GM12878 (cell line): ENCODE results near the gene CLDN19. TPM values are rescaled to one million over a fixed set of nuclear protein-coding genes. Genes with fewer than 3 reads are reported as not detected.

Experiments used
- ATAC-seq: fragments of 200-7000 bp; cut with Tn5 transposase; 3 replicates; pipeline ENCODE4 v1.9.1; 2020; ENCODE audit warnings: mild to moderate bottlenecking, moderate library complexity
- BruUV-seq: library from RNA; stranded (reverse); fragments of 400-500 nt; replicated peaks from 2 replicates; lab custom pipeline; 2021; lab: Mats Ljungman, UMichigan
- CTCF ChIA-PET: fragments of 300-600 bp; sonication (Branson Sonifier 250); formaldehyde crosslinking; extraction: SDS; loops from one replicate; lab custom pipeline; 2021; ENCODE audit warnings: inconsistent platforms; lab: Yijun Ruan, JAX
- POLR2A ChIA-PET: fragments of 350-600 bp; formaldehyde crosslinking; extraction: SDS; loops from one replicate; lab custom pipeline; 2021; ENCODE audit warnings: inconsistent platforms; lab: Charles Lee
- RAD21 ChIA-PET: fragments of 300-600 bp; sonication (Branson Sonifier 250); formaldehyde crosslinking; loops from one replicate; lab custom pipeline; 2023; ENCODE audit warnings: antibody characterized with exemption; ENCODE audit not compliant: unreplicated experiment; lab: Charles Lee
- SMC1A ChIA-PET: fragments of 300-600 bp; sonication (Branson Sonifier 250); formaldehyde crosslinking; loops from one replicate; lab custom pipeline; 2023; ENCODE audit not compliant: unreplicated experiment, uncharacterized antibody; lab: Charles Lee
- DNase-seq: peaks from one replicate; pipeline ENCODE4 v3.0.0-alpha.2; 2011; ENCODE audit warnings: low read depth, low spot score
- FAIRE-seq: peaks from 3 replicates; lab custom pipeline; 2011; peaks lifted over from hg19 to GRCh38; lab: Jason Lieb, UNC
- H2AFZ ChIP-seq: 2 replicates; pipeline ENCODE4 v1.6.0; 2011; ENCODE audit warnings: low read depth, low read length, control low read depth; ENCODE audit not compliant: control insufficient read depth
- H3K27ac ChIP-seq: 2 replicates; pipeline ENCODE4 v1.5.1; 2011; ENCODE audit warnings: control low read depth; ENCODE audit not compliant: control insufficient read depth, insufficient read depth
- H3K27me3 ChIP-seq, 2 experiments: replicated peaks in 1 of 2; 2 replicates each; pipeline versions ENCODE4 v1.6.0 to v1.6.1; 2011; ENCODE audit warnings: low read length in 1 of 2; ENCODE audit not compliant: control insufficient read depth in 2 of 2, insufficient read depth in 2 of 2
- H3K36me3 ChIP-seq, 2 experiments: 2 replicates each; pipeline ENCODE4 v1.5.1; 2011; ENCODE audit warnings: low read length in 1 of 2; ENCODE audit not compliant: control insufficient read depth in 2 of 2, insufficient read depth in 2 of 2
- H3K4me1 ChIP-seq: 2 replicates; pipeline ENCODE4 v1.6.1; 2011; ENCODE audit warnings: mild to moderate bottlenecking, low read length, moderate library complexity, mixed read lengths; ENCODE audit not compliant: control insufficient read depth, insufficient read depth
- H3K4me2 ChIP-seq: 2 replicates; pipeline ENCODE4 v1.6.0; 2011; ENCODE audit warnings: control low read depth; ENCODE audit not compliant: control insufficient read depth, insufficient read depth
- H3K4me3 ChIP-seq: fragments of 200-600 bp; sonication (generic); 2 replicates; pipeline ENCODE4 v1.5.1; 2016
- H3K79me2 ChIP-seq: 2 replicates; pipeline ENCODE4 v1.6.0; 2011; ENCODE audit warnings: low read length; ENCODE audit not compliant: control insufficient read depth, insufficient read depth
- H3K9ac ChIP-seq: 2 replicates; pipeline ENCODE4 v1.8.0; 2011; ENCODE audit warnings: low read length, control low read depth, mixed read lengths; ENCODE audit not compliant: control insufficient read depth, insufficient read depth
- H3K9me3 ChIP-seq: replicated peaks from 3 replicates; pipeline ENCODE4 v1.5.1; 2011; ENCODE audit warnings: mild to moderate bottlenecking, low read length; ENCODE audit not compliant: control insufficient read depth, insufficient read depth
- H4K20me1 ChIP-seq: 2 replicates; pipeline ENCODE4 v1.6.0; 2011; ENCODE audit not compliant: control insufficient read depth, insufficient read depth
- NR2C2 ChIP-seq: IDR thresholded peaks from 2 replicates; pipeline ENCODE4 v1.6.1; 2011; ENCODE audit warnings: borderline replicate concordance, low read depth; ENCODE audit not compliant: control insufficient read depth, insufficient read length
- NR2F1 ChIP-seq: fragments of 450-650 bp; conservative IDR thresholded peaks from 2 replicates; pipeline ENCODE4 v1.6.1; 2017; ENCODE audit warnings: mild to moderate bottlenecking
- ZNF687 ChIP-seq: fragments of 450-650 bp; IDR thresholded peaks from 2 replicates; pipeline ENCODE4 v1.6.1; 2017; ENCODE audit warnings: mild to moderate bottlenecking, moderate library complexity
- WGBS: methylation state at CpG from one replicate; pipeline ENCODE4 v1.1.6; 2016; ENCODE audit warnings: low lambda C conversion rate; ENCODE audit not compliant: insufficient replicate concordance, insufficient coverage; ENCODE audit errors: missing lambda C conversion rate; 5-methylcytosine and 5-hydroxymethylcytosine counted together
- in situ Hi-C: fragments of 300-500 bp; cut with MboI; formaldehyde crosslinking; loops from 9 replicates; pipeline ENCODE4 v1.14.3; 2018; ENCODE audit warnings: mixed read lengths
- intact Hi-C: fragments of 100-400 bp; cut with micrococcal nuclease; formaldehyde crosslinking; loops from one replicate; pipeline ENCODE4 v1.14.2; 2022; ENCODE audit not compliant: unreplicated experiment
- polyA plus RNA-seq, 11 experiments: library from polyadenylated mRNA; depleted of rRNA in 4 of 11; unstranded in 6 of 11; stranded (reverse) in 5 of 11; fragments of >200 nt; fragmentation: Nextera tagmentation in 4 of 11; fragmentation: Illumina TruSeq in 1 of 11; extraction: Ambion mirVana in 4 of 11; extraction: Trizol in 1 of 11; gene quantifications; 1 replicate in 1 of 11; 2 replicates in 10 of 11; pipeline versions ENCODE4 v1.2.1 to v1.2.3, GENCODE V29; 2011 to 2016; ENCODE audit warnings: inconsistent platforms in 2 of 11, missing spikeins in 2 of 11, low read depth in 1 of 11
- total RNA-seq, 4 experiments: library from RNA; depleted of rRNA in 3 of 4; stranded (reverse); fragments of >200 nt in 3 of 4; fragmentation: Illumina TruSeq in 1 of 4; extraction: Trizol in 1 of 4; gene quantifications; 2 replicates each; pipeline versions ENCODE4 v1.2.1 to v1.2.3, GENCODE V29; 2013 to 2021
- TF ChIP-seq, protein P1 (sequence below): fragments of 450-650 bp; IDR thresholded peaks from 2 replicates; pipeline ENCODE4 v1.6.1; 2017; ENCODE audit warnings: mild to moderate bottlenecking, low read depth, inconsistent platforms; ENCODE audit not compliant: poor library complexity, severe bottlenecking

CLDN19 gene
- total and polyA plus RNA-seq, 10 of the 15 experiments (the other 5 are each of a cell fraction or from before 2014, with no cell fraction given) = not detected

DNA sequence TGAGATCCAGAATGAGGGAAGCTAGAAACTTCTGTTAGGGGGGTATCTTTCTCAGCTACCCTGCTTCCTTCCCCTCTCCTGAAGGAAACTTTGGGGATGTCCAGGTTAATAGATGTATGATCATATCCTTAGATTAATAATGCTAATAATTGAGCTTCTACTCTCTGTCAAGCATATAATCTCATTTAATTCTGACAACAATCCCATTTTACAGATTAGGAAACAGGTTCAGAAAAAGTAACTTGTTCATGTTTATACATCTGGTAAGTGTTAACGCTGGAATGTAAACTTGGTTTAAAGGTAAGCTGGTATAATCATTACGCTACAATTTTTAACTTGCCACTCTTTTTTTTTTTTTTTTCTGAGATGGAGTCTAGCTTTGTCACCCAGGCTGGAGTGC, 43.1 kb upstream of the CLDN19 start (continued):
- no peak for TF ChIP-seq ZNF687
- TF ChIP-seq, all 136 proteins: peak for 0

DNA sequence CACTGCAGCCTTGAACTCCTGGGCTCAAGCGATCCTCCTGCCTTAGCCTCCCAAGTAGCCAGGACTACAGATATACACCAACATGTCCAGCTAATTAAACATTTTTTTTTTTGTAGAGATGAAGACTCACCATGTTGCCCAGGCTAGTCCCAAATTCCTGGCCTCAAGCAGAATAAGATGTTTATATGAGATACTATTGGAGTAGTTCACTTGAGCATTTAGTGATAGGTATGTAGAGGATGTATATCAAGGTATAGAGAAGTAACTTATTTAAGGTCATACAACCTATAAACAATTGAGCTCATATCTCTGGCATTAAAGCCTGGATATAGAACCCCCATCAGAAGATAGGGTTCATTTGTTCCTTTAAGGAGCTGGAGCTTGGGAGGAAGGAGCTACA, 40.1 kb upstream of the CLDN19 start:
- Histone ChIP-seq H4K20me1 (no peaks in the 10 kb centered on the region), H3K9ac (no peak overlapping the region), H3K4me2 (no peak overlapping the region), H3K4me1 (peaks cover 5% of the 10 kb centered on the region; the same call in 1 of the 2 replicates), H3K27me3 (no peaks in the 10 kb centered on the region), H3K27ac (no peak overlapping the region), H3K79me2 (no peaks in the 10 kb centered on the region), H3K9me3 (no peaks in the 10 kb centered on the region), H2AFZ (no peak overlapping the region), H3K4me3 (no peak overlapping the region), H3K36me3 (peaks cover 8 to 17% of the 10 kb centered on the region in 2 experiments)
- DNase-seq (no peak), FAIRE-seq (no peak), ATAC-seq (no peak)
- 100% methylated on average over 1 of the region's 1 CpG for WGBS
- TF ChIP-seq NR2F1 = no peak
- no peak for TF ChIP-seq NR2C2
- TF ChIP-seq, protein P1, sequence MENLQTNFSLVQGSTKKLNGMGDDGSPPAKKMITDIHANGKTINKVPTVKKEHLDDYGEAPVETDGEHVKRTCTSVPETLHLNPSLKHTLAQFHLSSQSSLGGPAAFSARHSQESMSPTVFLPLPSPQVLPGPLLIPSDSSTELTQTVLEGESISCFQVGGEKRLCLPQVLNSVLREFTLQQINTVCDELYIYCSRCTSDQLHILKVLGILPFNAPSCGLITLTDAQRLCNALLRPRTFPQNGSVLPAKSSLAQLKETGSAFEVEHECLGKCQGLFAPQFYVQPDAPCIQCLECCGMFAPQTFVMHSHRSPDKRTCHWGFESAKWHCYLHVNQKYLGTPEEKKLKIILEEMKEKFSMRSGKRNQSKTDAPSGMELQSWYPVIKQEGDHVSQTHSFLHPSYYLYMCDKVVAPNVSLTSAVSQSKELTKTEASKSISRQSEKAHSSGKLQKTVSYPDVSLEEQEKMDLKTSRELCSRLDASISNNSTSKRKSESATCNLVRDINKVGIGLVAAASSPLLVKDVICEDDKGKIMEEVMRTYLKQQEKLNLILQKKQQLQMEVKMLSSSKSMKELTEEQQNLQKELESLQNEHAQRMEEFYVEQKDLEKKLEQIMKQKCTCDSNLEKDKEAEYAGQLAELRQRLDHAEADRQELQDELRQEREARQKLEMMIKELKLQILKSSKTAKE = no peak
- ChIA-PET CTCF (interaction anchor here (1.0 to 2.0 kb wide), 5 partner anchors 10 to 294 kb away, joined by 3 to 39 read pairs (median 4); no protein-coding TSS in a partner anchor), POLR2A (interaction anchor here (0.5 to 1.3 kb wide), 2 partner anchors 36 to 295 kb away, joined by 3 to 5 read pairs; partner anchors contain the start of gene ERMAP), RAD21 (interaction anchor here (0.9 to 5.2 kb wide), 4 partner anchors 12 to 293 kb away, joined by 4 to 92 read pairs (median 14); partner anchors contain the start of genes C1orf50 and P3H1), SMC1A (interaction anchor here (0.6 to 5.6 kb wide), 7 partner anchors 12 to 295 kb away, joined by 3 to 53 read pairs (median 21); partner anchors contain the start of genes C1orf50, P3H1 and ZNF691)
- BruUV-seq = no TSS peak
- intact Hi-C loops (no loop called here), in situ Hi-C loops (loop anchor here (5.0 kb wide), 1 partner anchor 287 kb away; no protein-coding TSS in a partner anchor)
